Measurements from ENCODE around the gene HS6ST2. TPM values are rescaled to one million over a fixed set of nuclear protein-coding genes. Genes with fewer than 3 reads are reported as not detected.

The HS6ST2 gene
- total RNA-seq, 2 experiments from 2014 or later: not detected

GRCh38 chrX:133005042-133005441 lies 46.6 kb upstream of the HS6ST2 start:
- POLR2A ChIA-PET: interaction anchor here (0.6 kb wide), 1 partner anchor 134 kb away, joined by 4 read pairs; no protein-coding TSS in a partner anchor

GRCh38 chrX:132999209-132999608 lies 40.8 kb upstream of the HS6ST2 start:
- BruUV-seq (replicated peaks): no TSS peak
- Histone ChIP-seq H3K9me3 (ENCODE audit: low read length) (no peaks in the 10 kb centered on the region), H2AFZ (ENCODE audit: low read length) (no peak overlapping the region), H3K4me3 (ENCODE audit: low read depth, low read length, poor library complexity, severe bottlenecking) (no peak overlapping the region), H4K20me1 (ENCODE audit: insufficient read depth, low read length) (no peaks in the 10 kb centered on the region), H3K27ac (ENCODE audit: low read depth, low read length, poor library complexity, severe bottlenecking) (no peak overlapping the region), H3K9me2 (ENCODE audit: insufficient read depth, low read length) (no peaks in the 10 kb centered on the region), H3K36me3 (ENCODE audit: insufficient read depth, low read length) (no peaks in the 10 kb centered on the region), H3K79me2 (ENCODE audit: insufficient read depth, low read depth, low read length) (no peaks in the 10 kb centered on the region), H3K4me2 (ENCODE audit: low read length) (no peak overlapping the region), H3K4me1 (ENCODE audit: insufficient read depth, low read length, poor library complexity, severe bottlenecking) (no peaks in the 10 kb centered on the region)
- DNase-seq (ENCODE audit: low spot score): no peak
- TF ChIP-seq EZH2phosphoT487 (IDR thresholded peaks at IDR 0.05; ENCODE audit: borderline replicate concordance, low read depth, low read length): no peak
- TF ChIP-seq CTCF (conservative IDR thresholded peaks at IDR 0.05; ENCODE audit: low read length): no peak
- ChIA-PET CTCF (ENCODE audit: unreplicated experiment) (no interaction called here), POLR2A (no interaction called here)
- intact Hi-C loops (cut with micrococcal nuclease; ENCODE audit: unreplicated experiment): no loop called here

More at GRCh38 chrX:133005042-133005441, 46.6 kb upstream of the HS6ST2 start:
- CTCF ChIA-PET (ENCODE audit: unreplicated experiment): no interaction called here
- Histone ChIP-seq H3K36me3 (ENCODE audit: insufficient read depth, low read length) (no peaks in the 10 kb centered on the region), H3K4me2 (ENCODE audit: low read length) (no peak overlapping the region), H3K27ac (ENCODE audit: low read depth, low read length, poor library complexity, severe bottlenecking) (no peak overlapping the region), H2AFZ (ENCODE audit: low read length) (no peak overlapping the region), H3K4me1 (ENCODE audit: insufficient read depth, low read length, poor library complexity, severe bottlenecking) (no peaks in the 10 kb centered on the region), H3K79me2 (ENCODE audit: insufficient read depth, low read depth, low read length) (no peaks in the 10 kb centered on the region), H3K9me2 (ENCODE audit: insufficient read depth, low read length) (no peaks in the 10 kb centered on the region), H4K20me1 (ENCODE audit: insufficient read depth, low read length) (no peaks in the 10 kb centered on the region), H3K9me3 (ENCODE audit: low read length) (no peaks in the 10 kb centered on the region), H3K4me3 (ENCODE audit: low read depth, low read length, poor library complexity, severe bottlenecking) (no peak overlapping the region)
- peak; percentile 1 for DNase-seq (ENCODE audit: low spot score)
- BruUV-seq (replicated peaks): no TSS peak
- intact Hi-C loops (cut with micrococcal nuclease; ENCODE audit: unreplicated experiment): no loop called here
- peak; percentile 74 for TF ChIP-seq CTCF (conservative IDR thresholded peaks at IDR 0.05; ENCODE audit: low read length)
- TF ChIP-seq EZH2phosphoT487 (IDR thresholded peaks at IDR 0.05; ENCODE audit: borderline replicate concordance, low read depth, low read length): no peak

GRCh38 chrX:132990835-132991234 lies 32.4 kb upstream of the HS6ST2 start:
- CTCF ChIA-PET (ENCODE audit: unreplicated experiment): no interaction called here
- TF ChIP-seq CTCF (conservative IDR thresholded peaks at IDR 0.05; ENCODE audit: low read length) (no peak), EZH2phosphoT487 (IDR thresholded peaks at IDR 0.05; ENCODE audit: borderline replicate concordance, low read depth, low read length) (no peak)

More at GRCh38 chrX:132990835-132991234, 32.4 kb upstream of the HS6ST2 start:
- H3K79me2 ChIP-seq (ENCODE audit: insufficient read depth, low read depth, low read length): no peaks in the 10 kb centered on the region
- H3K9me2 ChIP-seq (ENCODE audit: insufficient read depth, low read length): no peaks in the 10 kb centered on the region
- no peaks in the 10 kb centered on the region for H4K20me1 ChIP-seq (ENCODE audit: insufficient read depth, low read length)
- no peaks in the 10 kb centered on the region for H3K36me3 ChIP-seq (ENCODE audit: insufficient read depth, low read length)
- no peaks in the 10 kb centered on the region for H3K9me3 ChIP-seq (ENCODE audit: low read length)
- DNase-seq (ENCODE audit: low spot score): no peak
- H2AFZ ChIP-seq (ENCODE audit: low read length): no peak overlapping the region
- no peaks in the 10 kb centered on the region for H3K4me1 ChIP-seq (ENCODE audit: insufficient read depth, low read length, poor library complexity, severe bottlenecking)
- no peak overlapping the region for H3K27ac ChIP-seq (ENCODE audit: low read depth, low read length, poor library complexity, severe bottlenecking)
- H3K4me2 ChIP-seq (ENCODE audit: low read length): no peak overlapping the region
- no peak overlapping the region for H3K4me3 ChIP-seq (ENCODE audit: low read depth, low read length, poor library complexity, severe bottlenecking)
- POLR2A ChIA-PET: no interaction called here
- no TSS peak for BruUV-seq (replicated peaks)
- intact Hi-C loops (cut with micrococcal nuclease; ENCODE audit: unreplicated experiment): no loop called here
